B cell (primary cell): ENCODE data around the gene ERO1B. TPM values are rescaled to one million over a fixed set of nuclear protein-coding genes. Genes with fewer than 3 reads are reported as not detected.

Experiments
- ATAC-seq: fragments of 200-7000 bp; cut with Tn5 transposase; one replicate; pipeline ENCODE4 v1.10.0; 2021; ENCODE audit warnings: low read depth, mild to moderate bottlenecking, moderate number of reproducible peaks, moderate library complexity
- CTCF ChIA-PET: fragments of 350-600 bp; sonication (Branson Sonifier 250); formaldehyde crosslinking; loops from one replicate; lab custom pipeline; 2021; ENCODE audit warnings: antibody characterized with exemption, inconsistent platforms; lab: Charles Lee
- POLR2A ChIA-PET: fragments of 350-600 bp; sonication (Branson Sonifier 250); formaldehyde crosslinking; loops from one replicate; lab custom pipeline; 2021; ENCODE audit warnings: antibody characterized with exemption; lab: Charles Lee
- DNase-seq: peaks from one replicate; pipeline ENCODE4 v3.0.0; 2013
- H2AFZ ChIP-seq: 2 replicates; pipeline ENCODE4 v1.6.1; 2012; ENCODE audit warnings: mild to moderate bottlenecking, low read depth, low read length; ENCODE audit not compliant: insufficient read depth, poor library complexity, severe bottlenecking
- H3K27ac ChIP-seq, 2 donors: 1 replicate in 1 of 2; 2 replicates in 1 of 2; pipeline ENCODE4 v1.5.1; 2012 to 2013; ENCODE audit warnings: low read length in 2 of 2, mild to moderate bottlenecking in 2 of 2, moderate library complexity in 1 of 2
- H3K27me3 ChIP-seq, 4 experiments: fragments of 200-600 bp in 1 of 4; sonication (generic) in 1 of 4; replicated peaks in 1 of 4; 1 replicate in 2 of 4; 2 replicates in 2 of 4; pipeline versions ENCODE4 v1.6.1 to v1.7.0; 2013 to 2016; ENCODE audit warnings: low read length in 3 of 4, mild to moderate bottlenecking in 2 of 4, mixed read lengths in 1 of 4, moderate library complexity in 1 of 4; ENCODE audit not compliant: insufficient read depth in 4 of 4, control insufficient read depth in 3 of 4; ENCODE audit errors: control extremely low read depth in 1 of 4
- H3K36me3 ChIP-seq, 2 experiments: replicated peaks in 1 of 2; 1 replicate in 1 of 2; 2 replicates in 1 of 2; pipeline versions ENCODE4 v1.6.1 to v1.7.1; 2013; ENCODE audit warnings: low read length in 1 of 2; ENCODE audit not compliant: insufficient read depth in 2 of 2, control insufficient read depth in 1 of 2; ENCODE audit errors: control extremely low read depth in 1 of 2, extremely low read depth in 1 of 2
- H3K4me1 ChIP-seq, 2 donors: fragments of 200-600 bp in 1 of 2; sonication (generic) in 1 of 2; 1 replicate in 1 of 2; 2 replicates in 1 of 2; pipeline versions ENCODE4 v1.5.1 to v1.6.1; 2013 to 2017; ENCODE audit warnings: low read length in 2 of 2; ENCODE audit not compliant: control insufficient read depth in 2 of 2, insufficient read depth in 2 of 2
- H3K4me2 ChIP-seq: replicated peaks from 2 replicates; pipeline ENCODE3; 2012; ENCODE audit warnings: mild to moderate bottlenecking, low read depth, low read length; ENCODE audit not compliant: poor library complexity, severe bottlenecking
- H3K4me3 ChIP-seq, 5 experiments: fragments of 200-600 bp in 1 of 5; sonication (generic) in 1 of 5; 1 replicate in 3 of 5; 2 replicates in 2 of 5; pipeline versions ENCODE4 v1.5.1 to v1.7.0; 2011 to 2016; ENCODE audit warnings: low read length in 4 of 5, mild to moderate bottlenecking in 4 of 5, low read depth in 2 of 5, control low read depth in 1 of 5, moderate library complexity in 1 of 5; ENCODE audit not compliant: insufficient read depth in 1 of 5; ENCODE audit errors: control extremely low read depth in 1 of 5, extremely low read depth in 1 of 5
- H3K79me2 ChIP-seq: fragments of 200-600 bp; sonication (generic); one replicate; pipeline ENCODE4 v1.6.0; 2016; ENCODE audit warnings: low read length; ENCODE audit not compliant: control insufficient read depth, insufficient read depth
- H3K9ac ChIP-seq: fragments of 200-600 bp; sonication (generic); 2 replicates; pipeline ENCODE4 v1.6.1; 2017; ENCODE audit warnings: mild to moderate bottlenecking, low read length, moderate library complexity
- H3K9me3 ChIP-seq, 3 donors: one replicate each; pipeline versions ENCODE4 v1.6.1 to v1.7.1; 2013; ENCODE audit warnings: low read length in 2 of 3; ENCODE audit not compliant: control insufficient read depth in 2 of 3, insufficient read depth in 1 of 3; ENCODE audit errors: control extremely low read depth in 1 of 3
- H4K20me1 ChIP-seq: 2 replicates; pipeline ENCODE4 v1.6.0; 2012; ENCODE audit warnings: mild to moderate bottlenecking, low read length; ENCODE audit not compliant: insufficient read depth, control insufficient read depth, poor library complexity, severe bottlenecking
- H3K27ac Mint-ChIP-seq: one replicate; pipeline ENCODE4 v1.8.0; 2021; ENCODE audit warnings: mixed read lengths
- H3K27me3 Mint-ChIP-seq: one replicate; pipeline ENCODE4 v1.8.0; 2021; ENCODE audit warnings: mixed read lengths
- H3K4me1 Mint-ChIP-seq: one replicate; pipeline ENCODE4 v1.8.0; 2021; ENCODE audit warnings: mixed read lengths
- H3K4me3 Mint-ChIP-seq: one replicate; pipeline ENCODE4 v1.8.0; 2021; ENCODE audit warnings: mixed read lengths
- H3K9me3 Mint-ChIP-seq: one replicate; pipeline ENCODE4 v1.8.0; 2022; ENCODE audit warnings: mixed read lengths; ENCODE audit not compliant: insufficient read depth
- EZH2 ChIP-seq: IDR thresholded peaks from 2 replicates; pipeline ENCODE4 v1.6.1; 2012; ENCODE audit warnings: borderline replicate concordance, low read depth, mild to moderate bottlenecking, moderate library complexity, low read length; ENCODE audit not compliant: insufficient read depth, poor library complexity, severe bottlenecking
- WGBS: methylation state at CpG from one replicate; pipeline ENCODE4 v1.1.5; 2013; ENCODE audit warnings: missing lambda C conversion rate; ENCODE audit not compliant: insufficient coverage; 5-methylcytosine and 5-hydroxymethylcytosine counted together
- intact Hi-C: fragments of 100-400 bp; cut with micrococcal nuclease; formaldehyde crosslinking; loops from one replicate; pipeline ENCODE4 v1.10.0; 2022
- polyA plus RNA-seq: library from polyadenylated mRNA; depleted of rRNA; stranded (reverse); fragments of >200 nt; gene quantifications from 2 replicates; pipeline ENCODE4 v1.2.3, GENCODE V29; 2012
- total RNA-seq, 2 donors: library from RNA; stranded (reverse); fragments of 120-200 nt in 1 of 2; gene quantifications; 1 replicate in 1 of 2; 2 replicates in 1 of 2; pipeline versions ENCODE4 v1.2.3 to v1.2.4, GENCODE V29; 2013 to 2022
- TF ChIP-seq, protein P1 (sequence below): fragments of 200-600 bp; IDR thresholded peaks from one replicate; pipeline ENCODE4 v1.8.0; 2022; ENCODE audit warnings: antibody characterized with exemption, mild to moderate bottlenecking

The ERO1B gene
- total and polyA plus RNA-seq, 2 donors (not counting 1 experiment from before 2014, with no cell fraction given), result 5.1 to 25.6 TPM

DNA sequence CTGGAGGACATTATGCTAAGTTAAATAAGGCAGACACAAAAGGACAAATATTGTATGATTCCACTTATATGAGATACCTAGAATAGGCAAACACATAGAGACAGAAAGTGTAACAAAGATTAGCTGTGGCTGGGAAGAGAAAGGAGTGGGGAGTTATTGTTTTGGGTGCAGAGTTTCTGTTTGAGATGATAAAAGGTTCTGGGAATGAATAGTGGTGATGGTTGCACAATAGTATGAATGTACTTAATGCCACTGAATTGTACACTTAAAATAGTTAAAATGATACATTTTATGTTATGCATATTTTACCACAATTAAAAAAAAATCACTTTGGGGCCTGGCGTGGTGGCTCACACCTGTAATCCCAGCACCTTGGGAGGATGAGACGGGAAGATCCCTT is 21.2 kb upstream of the ERO1B start:
- Mint-ChIP-seq H3K9me3 (no peaks in the 10 kb centered on the region), H3K27me3 (peaks cover 6% of the 10 kb centered on the region), H3K4me3 (no peak overlapping the region), H3K27ac (no peak overlapping the region), H3K4me1 (no peaks in the 10 kb centered on the region)
- POLR2A ChIA-PET, result no interaction called here
- TF ChIP-seq EZH2, result no peak
- TF ChIP-seq, protein P1, sequence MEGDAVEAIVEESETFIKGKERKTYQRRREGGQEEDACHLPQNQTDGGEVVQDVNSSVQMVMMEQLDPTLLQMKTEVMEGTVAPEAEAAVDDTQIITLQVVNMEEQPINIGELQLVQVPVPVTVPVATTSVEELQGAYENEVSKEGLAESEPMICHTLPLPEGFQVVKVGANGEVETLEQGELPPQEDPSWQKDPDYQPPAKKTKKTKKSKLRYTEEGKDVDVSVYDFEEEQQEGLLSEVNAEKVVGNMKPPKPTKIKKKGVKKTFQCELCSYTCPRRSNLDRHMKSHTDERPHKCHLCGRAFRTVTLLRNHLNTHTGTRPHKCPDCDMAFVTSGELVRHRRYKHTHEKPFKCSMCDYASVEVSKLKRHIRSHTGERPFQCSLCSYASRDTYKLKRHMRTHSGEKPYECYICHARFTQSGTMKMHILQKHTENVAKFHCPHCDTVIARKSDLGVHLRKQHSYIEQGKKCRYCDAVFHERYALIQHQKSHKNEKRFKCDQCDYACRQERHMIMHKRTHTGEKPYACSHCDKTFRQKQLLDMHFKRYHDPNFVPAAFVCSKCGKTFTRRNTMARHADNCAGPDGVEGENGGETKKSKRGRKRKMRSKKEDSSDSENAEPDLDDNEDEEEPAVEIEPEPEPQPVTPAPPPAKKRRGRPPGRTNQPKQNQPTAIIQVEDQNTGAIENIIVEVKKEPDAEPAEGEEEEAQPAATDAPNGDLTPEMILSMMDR, result no peak
- DNase-seq, result no peak
- Histone ChIP-seq H3K27ac (no peak overlapping the region), H3K4me2 (no peak overlapping the region), H3K79me2 (no peaks in the 10 kb centered on the region), H4K20me1 (no peaks in the 10 kb centered on the region), H3K4me3 (no peak overlapping the region), H3K4me1 (no peaks in the 10 kb centered on the region), H2AFZ (no peak overlapping the region), H3K9me3 (no peaks in the 10 kb centered on the region), H3K27me3 (no peaks in the 10 kb centered on the region), H3K9ac (no peak overlapping the region), H3K36me3 (no peaks in the 10 kb centered on the region)
- CTCF ChIA-PET, result interaction anchor here (0.5 to 0.6 kb wide), 2 partner anchors 43 to 194 kb away, joined by 3 read pairs; no protein-coding TSS in a partner anchor
- WGBS, result 64% methylated on average over 2 of the region's 2 CpGs
- intact Hi-C loops, result loop anchor here (1.0 kb wide), 1 partner anchor 194 kb away; no protein-coding TSS in a partner anchor
- ATAC-seq, result no peak

DNA sequence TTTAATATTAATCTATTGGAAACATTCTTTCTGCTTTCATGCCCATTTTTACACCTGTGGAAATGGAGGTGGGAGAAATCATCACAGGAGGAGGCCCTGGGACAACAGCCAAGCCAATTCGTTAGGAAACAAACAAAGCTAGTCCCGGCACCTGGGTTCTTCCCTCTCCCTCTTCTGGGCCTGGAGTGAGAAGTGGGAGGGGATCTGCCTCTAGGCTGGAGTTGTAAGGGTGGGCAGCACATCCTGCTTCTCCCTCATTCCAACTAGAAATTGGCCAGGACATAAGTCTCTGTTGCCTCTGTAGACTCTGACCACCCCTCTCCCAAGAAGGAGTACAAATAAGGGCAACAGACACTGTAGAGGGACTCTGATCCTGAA is 20.2 kb upstream of the ERO1B start:
- DNase-seq (no peak), ATAC-seq (no peak)
- 80% methylated on average over 1 of the region's 2 CpGs for WGBS
- TF ChIP-seq EZH2, result no peak
- TF ChIP-seq, protein P1, result no peak
- no peak overlapping the region for H3K27ac Mint-ChIP-seq
- ChIA-PET CTCF (no interaction called here), POLR2A (no interaction called here)
- H3K4me1 ChIP-seq, result no peaks in the 10 kb centered on the region
- H3K27me3 ChIP-seq, result no peaks in the 10 kb centered on the region
- no peak overlapping the region for H3K4me2 ChIP-seq
- H2AFZ ChIP-seq, result no peak overlapping the region
- no peaks in the 10 kb centered on the region for H3K9me3 Mint-ChIP-seq
- no peaks in the 10 kb centered on the region for H3K4me1 Mint-ChIP-seq
- no peaks in the 10 kb centered on the region for H3K79me2 ChIP-seq
- H3K4me3 ChIP-seq, result no peak overlapping the region
- no peak overlapping the region for H3K9ac ChIP-seq
- no peak overlapping the region for H3K27ac ChIP-seq
- H4K20me1 ChIP-seq, result no peaks in the 10 kb centered on the region
- intact Hi-C loops, result no loop called here
- no peak overlapping the region for H3K4me3 Mint-ChIP-seq
- no peaks in the 10 kb centered on the region for H3K9me3 ChIP-seq
- H3K27me3 Mint-ChIP-seq, result peaks cover 10% of the 10 kb centered on the region
- H3K36me3 ChIP-seq, result no peaks in the 10 kb centered on the region
